ENCODE data around the gene OR10R2.
"Not testable (repeated sequence)": the region's sequence is repeated elsewhere in the genome, so short reads cannot be mapped to it uniquely, and the experiment has no call there.

The OR10R2 gene

GRCh38 chr1:158471920-158472319 lies at the start of gene OR10R2:
OR10R2 (plus strand) TSS chr1:158472220; CDS start chr1:158472326, 106 bp downstream.
- in situ Hi-C loops (cut with MboI; ENCODE audit: low sequenced_read_pairs): no loop called here

GRCh38 chr1:158425027-158425426 lies 47.0 kb upstream of the OR10R2 start:
- in situ Hi-C loops (cut with MboI; ENCODE audit: low sequenced_read_pairs): no loop called here

- in situ Hi-C loops (cut with MboI; ENCODE audit: low sequenced_read_pairs): no loop called here
These were observed 45.9 kb upstream of the OR10R2 start, which contains the start of gene OR10K2 for GRCh38 chr1:158426137-158426536. OR10K2 (minus strand) TSS chr1:158426237; CDS start chr1:158420866, 5,371 bp downstream.

DNA sequence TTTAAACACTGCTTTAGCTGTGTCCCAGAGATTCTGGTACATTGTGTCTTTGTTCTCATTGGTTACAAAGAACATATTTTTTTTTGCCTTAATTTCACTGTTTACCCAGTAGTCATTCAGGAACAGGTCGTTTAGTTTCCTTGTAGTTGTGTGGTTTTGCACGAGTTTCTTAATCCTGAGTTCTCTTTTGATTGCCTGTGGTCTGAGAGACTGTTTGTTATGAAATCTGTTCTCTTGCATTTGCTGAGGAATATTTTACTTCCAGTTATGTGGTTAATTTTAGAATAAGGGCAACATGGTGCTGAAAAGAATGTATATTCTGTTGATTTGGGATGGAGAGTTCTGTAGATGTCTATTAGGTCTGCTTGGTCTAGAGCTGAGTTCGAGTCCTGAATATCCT lies 41.9 kb upstream of the OR10R2 start:
- in situ Hi-C loops (cut with MboI; ENCODE audit: low sequenced_read_pairs): not testable (repeated sequence)

DNA sequence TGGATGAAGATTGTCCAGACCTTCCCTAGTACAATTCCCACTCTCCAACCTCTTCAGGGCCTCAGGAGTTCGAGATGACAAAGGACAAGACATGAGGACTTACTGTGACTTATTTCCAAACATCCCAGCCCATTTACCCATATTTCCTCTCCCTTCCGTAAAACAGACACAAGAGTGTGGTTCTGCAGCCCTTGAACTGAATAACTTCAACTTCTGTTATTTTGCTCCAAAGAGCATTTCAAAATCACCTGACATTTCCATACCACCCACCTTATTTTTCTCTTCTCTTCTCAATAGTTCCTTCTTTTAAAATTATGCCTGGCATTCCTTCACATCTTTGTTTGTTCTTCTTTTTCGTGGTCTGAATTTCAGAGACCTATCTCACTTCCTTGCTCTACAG lies 37.3 kb upstream of the OR10R2 start:
- in situ Hi-C loops (cut with MboI; ENCODE audit: low sequenced_read_pairs): no loop called here

- in situ Hi-C loops (cut with MboI; ENCODE audit: low sequenced_read_pairs): no loop called here
These were observed 26.6 kb upstream of the OR10R2 start for GRCh38 chr1:158445376-158445775.

- in situ Hi-C loops (cut with MboI; ENCODE audit: low sequenced_read_pairs): no loop called here
These were observed 17.5 kb upstream of the OR10R2 start for GRCh38 chr1:158454537-158454936.

GRCh38 chr1:158457246-158457645 lies 14.8 kb upstream of the OR10R2 start:
- in situ Hi-C loops (cut with MboI; ENCODE audit: low sequenced_read_pairs): no loop called here

- in situ Hi-C loops (cut with MboI; ENCODE audit: low sequenced_read_pairs): no loop called here
These were observed 13.8 kb upstream of the OR10R2 start for GRCh38 chr1:158458263-158458662.

- in situ Hi-C loops (cut with MboI; ENCODE audit: low sequenced_read_pairs): no loop called here
These were observed 10.5 kb upstream of the OR10R2 start, which contains the start of gene OR10K1 for GRCh38 chr1:158461534-158461933. OR10K1 (plus strand) TSS chr1:158461834; CDS start chr1:158465562, 3,728 bp downstream.

DNA sequence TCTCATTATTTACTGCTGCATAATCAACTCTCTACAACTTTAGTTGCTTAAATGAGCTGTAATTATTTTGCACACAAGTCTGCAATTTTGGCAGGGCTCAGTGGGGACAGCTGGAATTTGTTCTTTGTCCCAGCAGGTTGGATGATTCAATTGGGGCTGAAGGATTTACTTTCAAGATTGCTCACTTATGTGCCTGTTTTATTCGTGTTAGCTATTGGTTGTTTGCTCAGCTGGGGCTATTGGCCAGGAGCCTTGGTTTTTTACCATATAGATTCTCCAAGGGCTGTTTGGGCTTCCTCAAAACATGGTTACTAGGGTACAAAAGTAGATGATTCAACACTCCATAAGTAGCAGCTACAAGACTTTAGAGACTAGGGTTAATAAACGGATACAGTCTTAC lies 13.4 kb downstream of the OR10R2 start:
- in situ Hi-C loops (cut with MboI; ENCODE audit: low sequenced_read_pairs): no loop called here

DNA sequence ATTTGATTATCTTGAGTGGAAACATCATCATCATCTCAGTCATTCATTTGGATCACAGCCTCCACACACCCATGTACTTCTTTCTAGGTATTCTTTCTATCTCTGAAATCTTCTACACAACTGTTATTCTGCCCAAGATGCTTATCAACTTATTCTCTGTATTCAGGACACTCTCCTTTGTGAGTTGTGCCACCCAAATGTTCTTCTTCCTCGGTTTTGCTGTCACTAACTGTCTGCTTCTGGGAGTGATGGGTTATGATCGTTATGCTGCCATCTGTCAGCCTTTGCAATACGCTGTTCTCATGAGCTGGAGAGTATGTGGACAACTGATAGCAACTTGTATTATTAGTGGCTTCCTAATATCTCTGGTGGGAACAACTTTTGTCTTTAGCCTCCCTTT lies 19.3 kb downstream of the OR10R2 start:
- in situ Hi-C loops (cut with MboI; ENCODE audit: low sequenced_read_pairs): no loop called here

GRCh38 chr1:158493054-158493453 lies 21.0 kb downstream of the OR10R2 start:
- in situ Hi-C loops (cut with MboI; ENCODE audit: low sequenced_read_pairs): no loop called here

GRCh38 chr1:158494796-158495195 lies 22.8 kb downstream of the OR10R2 start:
- in situ Hi-C loops (cut with MboI; ENCODE audit: low sequenced_read_pairs): no loop called here

DNA sequence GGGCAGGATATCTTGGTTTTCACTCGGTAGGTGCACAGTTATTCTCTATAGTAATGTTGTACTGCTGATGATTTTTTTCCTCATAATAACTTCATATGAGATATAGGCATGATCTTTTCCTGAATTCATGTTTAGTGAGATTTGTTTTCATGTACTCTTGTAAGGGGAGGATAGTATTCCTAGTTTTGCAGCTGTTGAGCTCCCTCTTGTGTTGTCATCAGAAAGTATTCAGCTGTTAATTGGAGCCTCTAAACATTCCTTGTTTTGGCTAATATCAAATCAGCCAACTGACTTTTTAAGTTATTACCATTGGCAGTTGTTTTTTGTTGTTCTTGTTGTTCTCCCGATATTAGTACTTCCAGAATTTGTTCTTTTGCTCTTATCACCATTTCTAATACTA lies 24.4 kb downstream of the OR10R2 start:
- in situ Hi-C loops (cut with MboI; ENCODE audit: low sequenced_read_pairs): no loop called here

- in situ Hi-C loops (cut with MboI; ENCODE audit: low sequenced_read_pairs): no loop called here
These were observed 34.5 kb downstream of the OR10R2 start for GRCh38 chr1:158506369-158506987.

DNA sequence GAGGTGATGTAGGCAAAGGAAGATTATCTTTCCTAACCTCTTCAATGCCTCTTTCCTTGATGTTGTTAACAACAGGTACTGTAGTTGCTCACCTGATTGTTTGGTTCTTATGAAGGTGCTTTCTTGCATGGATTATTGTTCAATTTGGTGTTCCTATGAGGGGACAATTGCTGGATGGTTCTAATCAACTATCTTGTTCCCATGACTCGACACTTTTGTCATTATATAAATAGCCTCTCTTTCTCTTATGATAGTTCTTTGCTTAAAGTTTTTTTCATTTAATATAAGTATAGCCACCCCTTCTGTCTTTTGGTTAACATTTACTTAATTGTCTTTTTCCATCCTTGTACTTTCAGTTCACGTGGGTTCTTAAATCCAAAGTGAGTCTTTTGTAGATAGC lies 35.5 kb downstream of the OR10R2 start:
- in situ Hi-C loops (cut with MboI; ENCODE audit: low sequenced_read_pairs): no loop called here

- in situ Hi-C loops (cut with MboI; ENCODE audit: low sequenced_read_pairs): no loop called here
These were observed 37.6 kb downstream of the OR10R2 start for GRCh38 chr1:158509471-158510156.

DNA sequence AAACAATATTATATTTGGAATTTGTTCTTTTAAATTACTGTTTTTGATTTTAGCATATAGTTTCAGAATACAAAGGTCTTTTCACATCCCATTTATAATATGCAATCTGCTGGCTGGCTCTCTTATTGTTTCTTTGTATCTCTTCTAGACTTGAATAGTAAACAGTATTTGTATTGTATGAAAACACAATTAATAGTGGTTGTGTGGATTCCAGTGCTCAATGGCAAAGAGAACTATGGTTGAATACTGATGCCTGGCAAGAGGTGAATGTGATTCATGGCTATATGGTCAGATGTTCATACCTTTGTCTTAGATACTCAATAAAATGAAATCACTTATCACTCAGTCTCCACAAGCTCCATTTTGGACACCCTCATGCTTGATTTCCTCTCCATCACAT lies 44.9 kb downstream of the OR10R2 start:
- in situ Hi-C loops (cut with MboI; ENCODE audit: low sequenced_read_pairs): no loop called here

DNA sequence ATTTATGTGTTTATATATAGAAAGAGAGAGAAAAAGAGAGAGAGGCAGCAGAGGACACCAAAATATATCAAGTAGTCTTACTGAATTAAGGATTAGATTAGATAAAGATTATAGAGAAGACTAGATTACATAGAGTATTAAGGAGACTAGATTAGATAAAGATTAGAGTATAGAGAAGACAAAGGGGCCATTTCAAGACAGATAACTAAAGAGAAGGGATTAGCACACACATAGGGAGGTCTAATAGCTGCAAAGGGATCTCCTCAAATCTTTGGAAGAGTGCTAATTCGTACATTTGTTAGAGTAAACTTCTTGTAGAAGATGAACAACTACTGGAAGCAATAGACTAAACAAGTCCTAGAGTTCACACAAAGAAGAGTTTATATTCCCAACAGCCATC lies 48.0 kb downstream of the OR10R2 start:
- in situ Hi-C loops (cut with MboI; ENCODE audit: low sequenced_read_pairs): no loop called here

- in situ Hi-C loops (cut with MboI; ENCODE audit: low sequenced_read_pairs): no loop called here
These were observed 49.1 kb downstream of the OR10R2 start for GRCh38 chr1:158520955-158521665.

DNA sequence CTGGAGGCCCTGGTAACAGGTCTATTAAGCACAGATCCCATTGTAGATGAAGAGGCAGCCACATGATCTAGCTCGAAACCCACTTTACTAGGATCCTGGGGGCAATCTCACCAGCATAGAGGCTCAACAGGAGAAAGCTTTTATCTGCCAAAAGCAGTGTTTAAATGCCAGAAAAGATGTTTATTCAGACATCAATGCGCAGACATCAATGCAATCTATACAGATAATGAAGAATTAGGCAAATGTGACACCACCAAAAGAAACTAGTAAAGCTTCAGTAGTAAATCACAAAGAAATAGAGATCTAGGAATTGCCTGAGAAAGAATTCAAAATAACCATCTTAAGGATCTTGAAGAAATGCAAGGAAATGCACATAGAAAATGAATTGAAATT lies 49.6 kb downstream of the OR10R2 start:
- in situ Hi-C loops (cut with MboI; ENCODE audit: low sequenced_read_pairs): no loop called here
